NOMO-1 treated with dmso at 0.1 percent for 144 hours (cell line): ENCODE data around the gene KCNA2.

Experiments
- DNase-seq: peaks from one replicate; lab custom pipeline; 2025; ENCODE audit not compliant: unreplicated experiment; lab: John Stamatoyannopoulos, UW

KCNA2 gene

DNA sequence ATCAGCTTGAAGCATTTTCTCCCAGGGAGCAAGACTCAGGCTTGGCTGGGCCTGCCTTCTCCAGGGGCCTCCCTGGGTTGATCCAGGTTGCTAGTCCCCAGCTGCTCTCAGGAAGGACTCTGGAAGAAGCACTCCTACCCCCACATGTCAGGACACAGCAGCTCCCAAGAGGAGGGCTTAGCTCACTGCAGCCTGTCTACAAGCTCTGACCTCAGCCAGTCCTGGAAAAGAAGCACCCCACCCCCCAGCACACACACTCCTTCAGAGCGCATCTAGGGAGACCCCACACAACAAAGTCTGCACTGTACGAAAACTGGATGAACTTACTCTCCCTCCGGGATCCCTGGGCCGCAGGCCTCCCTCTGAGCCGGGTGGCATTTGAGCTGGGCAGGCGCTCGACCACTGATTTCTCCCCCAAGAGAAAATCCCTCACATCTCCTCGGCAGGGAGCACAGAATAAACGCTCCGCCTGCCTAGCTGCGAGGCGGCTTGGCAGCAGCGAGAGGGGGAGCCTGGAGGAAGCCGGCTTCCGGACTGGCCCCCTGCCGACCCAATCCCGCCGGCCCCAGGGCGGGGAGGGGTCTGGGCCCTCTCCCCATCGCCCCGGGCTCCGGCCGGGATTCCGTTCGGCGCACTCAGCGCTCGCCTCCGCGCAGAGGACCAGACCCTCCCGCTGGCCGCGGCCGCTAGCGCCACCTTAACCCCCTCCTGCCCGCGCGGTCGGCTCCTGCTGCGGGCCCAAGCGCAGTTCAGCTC is at the start of gene KCNA2:
Gene KCNA2 (minus strand): TSS at position 458 of the 756 bp plus-strand sequence. CDS start 1,576 bp downstream, outside the sequence.
- no peak for DNase-seq

DNA sequence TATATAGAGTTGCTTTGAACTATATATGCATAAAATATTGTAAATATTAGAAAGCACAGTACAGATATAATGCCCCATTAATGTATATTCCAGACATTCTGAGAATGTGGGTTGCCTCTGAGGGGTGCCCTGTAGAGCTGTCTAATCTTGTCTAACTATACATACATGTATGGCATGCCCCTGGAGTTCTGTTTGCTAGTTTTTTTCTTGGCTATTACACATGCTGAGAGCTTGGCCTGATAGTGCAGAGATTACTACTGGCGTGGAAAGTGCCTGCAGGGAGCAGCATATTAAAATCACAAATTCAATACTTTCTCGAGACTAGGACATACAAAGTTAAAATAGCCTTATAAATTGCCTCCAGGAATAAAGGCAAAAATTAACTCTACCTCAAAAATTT is 44.5 kb upstream of the KCNA2 start:
- DNase-seq: no peak

DNA sequence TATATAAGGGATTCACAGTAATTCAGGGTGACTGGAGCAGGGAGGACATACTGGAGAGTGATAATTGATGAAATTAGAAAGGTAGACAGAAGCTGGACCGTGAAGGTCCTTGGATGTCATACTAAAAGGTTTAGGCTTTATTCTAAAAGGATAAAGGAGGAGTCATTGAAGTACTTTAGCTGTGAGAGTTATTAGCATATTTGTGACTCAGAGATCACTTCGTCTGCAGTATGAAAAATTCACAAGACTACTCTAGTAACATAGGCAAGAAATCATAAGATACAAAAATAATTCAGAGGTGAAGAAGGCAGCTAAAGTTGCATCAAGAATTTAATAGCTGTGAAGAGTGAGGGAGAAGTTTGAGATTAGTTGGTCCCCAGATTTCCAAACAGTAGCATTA is 42.3 kb upstream of the KCNA2 start:
- DNase-seq: no peak

DNA sequence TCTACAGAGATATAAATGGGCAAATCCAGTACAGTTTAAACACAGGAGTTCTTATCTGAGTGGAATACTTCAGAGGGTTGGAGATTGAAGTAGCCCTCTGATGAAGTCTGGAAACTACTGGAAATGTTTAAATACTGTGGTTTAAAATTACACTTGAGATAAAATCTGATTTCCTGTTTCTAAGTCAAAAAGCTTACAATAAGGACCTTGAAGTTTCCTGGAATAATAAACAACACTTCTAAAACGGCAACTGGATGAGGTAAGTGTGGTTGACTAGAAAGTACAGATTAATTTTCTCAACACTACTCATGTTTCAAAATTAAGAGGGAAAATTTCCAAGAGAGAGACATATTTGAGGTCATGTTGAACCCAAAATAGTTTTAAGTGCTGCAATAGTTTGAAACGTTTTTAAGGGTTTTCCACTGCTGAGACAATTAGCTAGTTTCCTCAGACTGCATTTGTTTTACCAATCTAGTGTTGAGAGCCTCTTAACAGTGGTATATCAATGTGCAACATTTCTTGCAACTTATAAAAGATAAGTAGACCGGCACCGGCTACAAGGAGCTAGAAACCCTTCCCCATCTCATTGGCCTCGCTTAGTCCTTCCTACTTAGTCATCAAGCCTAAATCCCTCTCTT is 41.2 kb upstream of the KCNA2 start:
- no peak for DNase-seq

DNA sequence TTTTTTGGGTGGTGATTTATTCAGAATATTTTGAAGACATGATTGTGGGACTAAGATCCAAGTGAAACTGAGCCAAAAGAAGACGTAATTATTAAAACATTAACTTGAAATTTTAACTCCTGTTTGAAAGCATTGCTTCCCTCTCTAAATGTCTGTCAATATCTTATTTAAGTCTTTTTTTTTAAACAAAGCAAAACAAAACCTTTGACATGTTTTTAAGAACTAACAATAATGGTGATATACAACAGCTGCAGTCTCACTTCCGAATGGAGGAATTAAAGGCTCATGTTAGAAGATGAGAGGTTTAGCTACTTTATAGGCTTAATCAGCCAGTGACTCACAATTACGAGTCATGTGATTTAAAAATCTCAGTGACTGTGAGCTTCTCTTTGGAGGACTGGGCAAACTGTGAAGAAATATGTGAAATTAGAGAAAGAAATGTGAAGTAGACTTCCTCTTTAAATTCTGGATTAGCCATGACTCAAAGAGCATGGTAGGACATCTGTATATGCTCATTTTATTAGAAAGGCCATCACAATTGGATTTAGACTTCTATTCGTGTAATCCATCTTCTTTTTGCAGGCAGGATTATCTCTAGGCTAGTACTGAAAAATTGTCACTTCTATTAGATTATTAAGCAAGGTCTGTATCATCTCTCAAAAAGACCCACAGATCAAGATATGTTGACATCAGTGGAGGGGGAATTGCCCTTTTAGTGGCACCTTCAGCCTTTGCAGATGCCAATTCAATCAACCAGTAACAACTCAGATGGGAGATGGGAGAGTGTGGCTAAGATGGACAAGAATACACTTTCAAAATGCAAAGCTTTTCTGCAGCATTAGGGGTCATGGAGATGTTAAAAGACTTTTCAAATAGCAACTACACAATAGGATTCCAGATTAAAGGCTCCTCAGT is 39.9 kb upstream of the KCNA2 start:
- peak; percentile 81 for DNase-seq

DNA sequence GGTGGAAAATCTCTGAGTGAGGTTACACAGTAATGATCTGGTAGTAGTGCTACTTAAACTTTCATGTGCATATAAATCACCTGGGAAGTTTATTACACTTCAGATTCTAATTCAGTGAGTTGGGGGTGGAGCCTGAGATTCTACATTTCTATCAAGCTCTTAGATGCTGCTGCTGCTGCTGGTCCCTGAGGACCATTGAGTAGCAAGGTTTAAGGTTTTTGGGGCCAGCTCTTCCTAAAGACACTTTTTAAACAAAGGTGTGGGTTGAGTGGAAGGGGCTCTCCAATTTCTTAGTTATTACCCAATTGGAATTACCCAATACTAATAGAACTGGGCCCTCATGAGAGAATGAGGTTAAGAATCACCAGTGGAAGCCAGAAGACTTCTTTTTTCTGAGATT is 39.1 kb upstream of the KCNA2 start:
- DNase-seq: no peak

DNA sequence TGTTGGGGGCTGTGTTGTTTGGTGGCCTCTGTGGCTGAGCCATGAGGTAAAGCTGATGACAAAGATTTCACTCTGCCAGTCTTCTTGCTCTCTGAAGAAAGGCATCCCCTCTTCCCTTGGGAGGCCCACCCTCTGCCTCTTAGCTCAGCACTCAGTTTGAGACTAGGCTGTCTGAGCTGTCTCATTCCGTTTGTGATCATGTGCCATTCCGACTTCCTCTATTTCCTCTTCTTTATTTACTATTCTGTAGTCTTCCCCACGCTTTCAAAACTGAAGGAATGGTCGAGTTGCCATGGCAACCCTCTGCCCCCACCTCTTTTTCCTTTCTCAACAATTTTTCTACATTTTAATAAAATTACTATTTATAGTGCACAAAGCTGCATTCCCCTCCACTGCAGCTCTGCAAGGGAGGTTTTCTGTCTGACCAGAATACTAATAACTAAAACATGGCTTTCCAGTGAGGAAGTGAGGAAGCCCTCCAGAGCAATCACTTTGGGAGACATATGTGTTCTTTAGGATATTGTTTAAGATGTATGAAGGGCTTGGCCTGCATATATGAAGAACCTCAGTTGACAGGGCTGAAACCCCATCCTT is 37.8 kb upstream of the KCNA2 start:
- no peak for DNase-seq

DNA sequence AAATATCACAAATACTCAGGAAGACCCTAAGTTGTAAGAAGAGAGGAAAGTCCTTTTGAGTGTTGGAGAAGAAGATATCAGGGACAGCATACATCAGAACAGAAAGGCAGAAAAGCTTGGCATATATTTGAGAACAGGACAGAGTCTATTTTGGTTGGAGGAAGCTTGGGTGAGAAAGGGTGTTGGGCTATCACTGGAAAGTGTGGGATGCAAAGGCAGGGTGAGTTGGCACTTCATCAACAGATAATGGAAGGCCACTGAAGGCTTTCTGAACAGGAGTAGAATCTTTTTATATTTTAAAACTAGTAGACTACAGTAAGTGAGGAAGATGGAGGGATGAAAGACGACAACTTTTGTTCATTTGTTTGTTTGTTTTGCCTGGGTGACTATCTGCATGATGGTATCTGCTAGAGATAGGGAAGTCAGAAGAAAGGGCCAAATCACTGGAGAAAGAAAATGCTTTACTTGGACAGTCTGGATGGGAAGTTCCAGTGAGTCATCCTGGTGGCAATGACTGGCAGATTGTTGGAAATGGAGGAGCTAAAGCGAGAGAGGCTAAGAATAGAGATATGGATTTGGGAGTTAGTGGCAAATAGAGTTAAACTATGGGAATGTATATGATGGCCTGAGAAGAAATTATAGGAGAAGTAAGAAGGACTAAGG is 33.7 kb upstream of the KCNA2 start:
- no peak for DNase-seq

DNA sequence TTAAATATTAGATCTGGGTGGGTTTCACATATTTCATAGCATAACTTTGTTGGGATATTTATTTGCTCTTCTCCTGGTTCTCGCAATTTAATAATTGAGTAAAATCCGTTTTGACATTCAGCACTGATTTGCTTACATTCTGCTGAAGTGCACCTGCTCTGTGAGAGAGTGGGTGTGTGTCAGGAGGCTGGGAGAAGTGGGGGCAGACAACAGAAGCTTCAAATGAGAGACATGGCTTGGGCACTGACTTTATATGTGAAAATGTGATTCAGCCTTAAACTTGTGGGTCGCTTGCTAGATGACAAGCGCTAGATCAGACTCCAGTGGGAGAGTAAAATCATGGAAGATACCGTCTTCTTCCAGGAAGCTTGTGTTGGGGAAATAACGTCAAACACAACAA is 32.4 kb upstream of the KCNA2 start:
- DNase-seq: no peak

DNA sequence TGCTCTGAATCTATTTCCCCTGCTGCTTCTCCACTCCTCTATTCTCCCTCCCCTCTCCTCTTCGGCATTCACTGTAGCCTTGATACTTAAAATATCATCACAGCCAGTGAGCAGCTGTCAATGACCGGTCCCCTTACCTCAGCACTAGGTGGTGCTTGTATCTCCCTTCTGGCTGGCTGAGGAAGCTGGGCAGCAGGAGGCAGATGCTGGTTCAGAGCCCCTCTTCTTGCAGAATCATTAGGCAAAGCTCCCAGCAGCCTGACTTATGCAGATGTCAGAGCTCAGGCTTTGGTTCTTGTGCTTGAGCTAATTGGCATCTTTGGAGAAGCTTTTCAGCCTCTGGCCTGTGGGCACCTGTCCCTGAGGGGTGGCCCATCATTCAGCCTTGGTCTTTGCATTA is 31.9 kb upstream of the KCNA2 start:
- no peak for DNase-seq

DNA sequence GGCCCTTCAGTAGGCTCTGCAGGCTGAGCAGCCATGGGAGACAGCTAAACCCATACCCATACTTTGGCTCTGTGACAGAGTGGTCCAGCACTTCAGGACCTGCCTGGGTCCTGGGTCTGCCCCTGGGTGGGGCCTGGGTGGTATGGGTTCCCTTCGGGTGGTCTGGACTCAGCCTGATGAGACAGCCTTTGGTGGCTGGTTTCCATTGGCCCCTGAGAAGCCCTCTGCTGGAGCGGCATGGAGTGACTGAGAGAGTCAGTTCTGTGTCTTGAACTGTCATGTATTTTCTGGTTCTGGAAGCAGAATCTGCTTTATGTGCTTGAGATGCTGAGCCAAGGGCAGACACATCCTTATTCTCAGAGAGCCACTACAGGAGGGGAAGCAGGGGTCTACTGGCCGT is 31.3 kb upstream of the KCNA2 start:
- no peak for DNase-seq

DNA sequence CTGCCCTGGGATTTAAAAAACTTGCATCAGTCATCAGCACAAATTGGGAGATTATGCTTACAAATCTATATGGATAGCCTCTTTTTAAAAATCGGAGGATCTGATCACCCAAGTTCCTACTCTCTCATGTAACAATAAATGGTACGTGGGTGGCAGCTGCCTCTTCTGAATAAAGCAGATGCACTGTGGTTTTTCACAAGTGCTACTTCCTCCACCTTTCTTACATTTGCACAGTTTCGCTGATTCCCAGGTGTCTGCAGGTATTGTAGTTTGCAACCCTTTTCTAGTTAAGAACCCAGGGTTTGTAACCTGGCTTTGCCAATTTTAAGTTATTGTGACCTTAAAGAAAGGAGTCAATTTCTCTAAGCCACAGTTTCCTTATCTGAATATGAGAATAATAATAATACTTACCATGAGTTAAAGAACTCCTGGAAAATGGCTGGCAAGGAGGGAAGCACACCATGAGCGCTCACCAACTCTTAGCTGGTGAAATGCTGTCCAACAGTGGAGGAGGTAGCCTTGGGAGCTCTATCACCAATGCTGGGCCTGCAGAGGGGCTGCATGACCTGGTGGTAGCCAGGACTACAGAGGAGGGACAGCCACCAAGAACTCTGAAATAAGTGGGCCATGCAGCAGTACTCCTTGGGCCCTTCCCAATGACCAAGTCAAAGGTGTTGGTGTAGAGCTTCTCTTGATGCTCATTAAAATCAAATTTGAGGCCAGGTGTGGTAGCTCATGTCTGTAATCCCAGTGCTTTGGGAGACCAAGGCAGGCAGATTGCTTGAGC is 30.2 kb upstream of the KCNA2 start:
- no peak for DNase-seq

DNA sequence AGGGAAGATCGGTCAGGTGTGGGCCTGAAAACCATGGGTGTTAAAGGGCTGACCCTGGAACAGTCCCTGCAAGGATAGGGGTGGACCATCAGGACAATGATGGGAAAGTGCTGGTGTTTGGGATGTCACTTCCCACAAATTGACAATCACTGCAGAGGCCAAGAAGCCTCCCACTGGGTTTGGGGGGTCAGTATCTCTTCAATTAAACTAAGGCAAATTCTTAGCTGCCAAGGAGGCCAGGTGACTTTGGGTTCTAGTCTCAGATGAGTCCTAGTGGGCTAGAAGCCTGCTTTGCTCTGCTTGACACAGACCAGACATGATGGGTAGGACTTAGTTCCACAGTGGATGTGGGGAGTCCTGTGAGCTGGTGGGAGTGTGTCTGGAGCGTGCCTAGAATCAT is 29.3 kb upstream of the KCNA2 start:
- DNase-seq: no peak

DNA sequence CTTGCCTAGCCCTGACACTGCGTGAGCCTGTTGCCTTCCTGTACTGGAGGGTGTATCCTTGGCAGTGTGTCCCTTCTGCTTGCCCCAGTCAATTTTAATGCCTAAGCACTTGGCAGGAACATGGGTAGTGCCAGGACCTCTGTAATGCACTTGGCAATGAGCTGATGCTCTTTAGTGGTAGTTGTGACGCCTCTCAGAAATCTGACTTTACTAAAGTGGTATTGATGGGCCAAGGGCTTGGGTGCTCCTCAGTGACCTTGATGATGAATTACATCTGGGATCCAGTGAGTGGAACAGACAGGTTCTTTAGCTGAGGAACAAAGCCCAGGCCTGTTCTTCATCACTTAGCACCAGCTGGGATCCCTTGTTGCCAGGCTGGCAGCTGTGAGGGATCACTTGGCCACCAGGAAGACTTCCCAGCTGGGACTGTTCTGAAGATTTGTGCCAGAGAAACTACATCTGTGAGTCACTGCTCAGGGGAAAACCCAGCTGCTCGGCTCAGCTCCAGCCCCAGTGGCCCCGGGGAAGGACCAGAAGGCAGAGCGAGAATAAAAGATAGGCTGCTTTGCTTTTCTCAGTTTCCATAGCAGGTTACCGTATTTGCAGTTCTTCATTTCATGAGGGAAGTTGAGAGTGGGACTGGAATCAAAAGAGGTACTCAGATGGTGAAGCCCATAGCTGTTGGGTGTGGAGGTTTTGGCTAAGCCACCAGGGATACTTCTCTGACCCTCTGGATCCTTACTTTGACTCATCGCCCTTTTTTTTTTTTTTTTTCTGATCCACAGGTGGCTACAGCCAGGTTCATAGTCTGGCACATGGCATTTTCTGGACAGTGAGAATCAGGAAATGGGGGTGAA is 28.5 kb upstream of the KCNA2 start:
- no peak for DNase-seq

DNA sequence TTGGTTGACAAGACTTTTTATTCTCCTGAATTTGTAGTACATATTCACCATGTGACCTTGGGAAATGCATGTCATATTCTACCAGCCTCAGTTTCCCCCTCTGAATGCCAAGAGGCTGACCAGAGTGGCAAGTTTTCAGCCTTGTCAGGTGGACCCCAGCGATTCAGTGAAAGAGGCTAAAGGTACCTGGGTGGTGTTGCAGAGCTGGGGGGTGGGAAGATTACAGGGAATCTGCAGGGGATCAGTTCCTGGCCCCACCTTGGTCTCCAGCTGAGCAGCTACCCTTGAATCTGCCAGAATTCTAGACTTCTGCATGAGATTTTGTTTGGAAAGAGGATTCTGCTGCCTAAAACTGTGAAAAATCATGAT is 27.9 kb upstream of the KCNA2 start:
- no peak for DNase-seq

DNA sequence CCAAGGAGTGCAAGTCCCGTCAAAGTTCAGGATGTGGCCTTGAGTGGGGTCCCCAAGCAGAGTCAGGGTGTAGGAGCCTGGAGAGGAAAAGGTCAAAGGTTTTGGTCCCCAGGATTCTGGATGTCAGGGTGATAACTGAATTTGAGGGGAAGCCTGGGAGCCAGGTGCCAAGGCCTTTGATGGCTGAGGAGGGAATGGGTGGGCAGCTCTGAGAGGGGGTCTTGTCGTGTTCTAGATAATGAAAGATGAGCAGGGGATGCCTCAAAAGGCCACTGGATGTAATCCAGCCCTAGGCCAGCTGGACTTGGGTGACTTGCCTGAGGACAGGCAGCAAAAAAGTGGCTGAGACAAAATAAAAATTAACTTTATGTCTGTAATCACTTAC is 27.5 kb upstream of the KCNA2 start:
- DNase-seq: no peak

DNA sequence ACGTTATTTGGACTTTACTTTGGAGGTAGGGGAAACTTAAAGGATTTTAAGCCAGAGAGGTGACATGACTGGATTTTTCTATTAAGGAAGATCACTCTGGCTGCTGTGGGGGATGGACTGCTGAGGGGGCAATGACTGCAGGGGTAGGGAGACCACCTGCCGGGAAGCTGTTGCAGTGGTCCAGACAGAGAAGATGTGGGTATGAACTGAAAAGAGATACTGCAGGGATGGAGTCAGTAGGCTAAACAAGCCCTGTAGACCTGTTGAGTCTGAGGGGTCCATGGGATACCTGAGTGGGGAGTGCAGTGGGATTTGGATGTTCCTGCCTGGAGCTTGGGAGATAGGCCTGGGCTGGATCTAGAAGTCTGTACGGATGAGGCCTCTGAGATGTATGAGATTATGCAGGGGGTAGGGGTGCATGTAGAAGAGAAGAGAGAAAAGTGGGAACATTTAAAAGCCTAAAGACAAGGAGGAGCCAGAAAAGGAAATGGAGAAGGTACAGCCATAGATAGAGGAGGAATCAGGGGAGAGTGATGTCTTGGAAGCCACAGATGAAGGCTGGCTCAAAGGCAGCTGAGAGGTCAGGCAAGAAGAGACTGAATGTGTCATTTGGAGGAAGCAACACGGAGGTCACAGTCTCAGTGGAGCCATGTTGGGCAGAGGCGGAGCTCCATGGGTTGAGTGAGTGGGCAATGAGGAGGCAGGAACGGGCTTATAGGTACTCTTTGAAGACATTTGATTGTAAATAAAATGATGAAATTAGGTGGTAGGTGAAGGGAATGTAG is 25.9 kb upstream of the KCNA2 start:
- no peak for DNase-seq

DNA sequence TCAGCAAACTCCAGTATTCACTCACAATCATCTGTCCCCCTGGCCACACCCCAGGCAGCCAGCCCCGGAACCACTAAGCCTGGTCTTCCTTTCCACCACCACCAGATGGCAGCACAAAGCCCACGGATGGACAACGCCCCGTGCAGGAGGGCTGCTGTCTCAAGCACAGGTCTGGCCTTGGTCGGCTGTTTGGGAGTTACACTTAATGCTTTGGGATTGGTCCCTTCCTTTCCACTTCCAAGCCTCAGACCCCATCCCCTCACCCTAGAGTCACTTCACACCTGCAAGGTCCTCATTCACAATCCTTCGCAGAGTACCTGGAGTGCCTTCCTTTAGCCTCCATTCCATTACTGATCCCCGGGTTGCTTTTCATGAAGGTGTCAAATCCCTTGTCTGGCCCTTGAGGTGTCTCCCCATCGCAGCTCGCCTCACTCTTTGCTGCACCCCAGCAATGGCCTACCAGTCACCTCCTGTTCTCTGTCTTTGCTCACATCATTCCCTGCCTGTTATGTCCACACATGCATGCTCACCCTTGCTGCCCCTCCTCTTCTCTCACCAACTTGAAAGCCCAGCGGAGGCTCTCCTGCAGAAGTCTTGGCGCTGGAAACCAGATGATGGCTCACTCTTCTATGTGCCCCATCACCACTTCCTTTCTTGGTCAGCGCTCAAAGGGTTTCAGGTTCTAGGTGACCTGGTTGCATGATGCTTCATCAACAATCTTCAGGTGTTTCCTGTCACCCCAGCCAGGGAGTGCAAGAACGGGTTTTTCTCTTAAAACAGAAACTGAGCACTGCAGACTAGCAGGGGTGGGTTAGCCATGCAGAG is 24.9 kb upstream of the KCNA2 start:
- peak; percentile 83 for DNase-seq
